ENCODE measurements around the gene LMAN1L.
A peak's percentile ranks its signal among the peaks of the same experiment; 100 is the strongest.

Gene LMAN1L

GRCh38 chr15:74845208-74845568 is 32.6 kb downstream of the LMAN1L start:
- ChIA-PET CTCF (interaction anchor here (1.6 kb wide), 1 partner anchor 56 kb away, joined by 11 read pairs; no protein-coding TSS in a partner anchor), POLR2A (ENCODE audit: low non-redundant PET) (interaction anchor here (0.7 to 1.5 kb wide), 2 partner anchors 19 to 26 kb away, joined by 3 to 6 read pairs; no protein-coding TSS in a partner anchor)
- peak overlapping the region; percentile 81 for H3K27ac ChIP-seq
- DNase-seq (ENCODE audit: low spot score) = no peak
- TF ChIP-seq CTCF (conservative IDR thresholded peaks at IDR 0.05; ENCODE audit: low read depth) = no peak

- CTCF ChIA-PET = interaction anchor here (0.7 to 1.6 kb wide), 2 partner anchors 22 to 56 kb away, joined by 6 to 11 read pairs; no protein-coding TSS in a partner anchor
- POLR2A ChIA-PET (ENCODE audit: low non-redundant PET) = no interaction called here
- TF ChIP-seq CTCF (conservative IDR thresholded peaks at IDR 0.05; ENCODE audit: low read depth) = no peak
- DNase-seq (ENCODE audit: low spot score) = no peak
- H3K27ac ChIP-seq = peak overlapping the region; percentile 81
Measured at GRCh38 chr15:74845581-74845980, 32.9 kb downstream of the LMAN1L start.

GRCh38 chr15:74847432-74847831 is 34.8 kb downstream of the LMAN1L start:
- ChIA-PET CTCF (interaction anchor here (0.7 to 0.8 kb wide), 2 partner anchors 54 to 209 kb away, joined by 3 to 4 read pairs; no protein-coding TSS in a partner anchor), POLR2A (ENCODE audit: low non-redundant PET) (no interaction called here)
- peak overlapping the region; percentile 40 for H3K27ac ChIP-seq
- no peak for TF ChIP-seq CTCF (conservative IDR thresholded peaks at IDR 0.05; ENCODE audit: low read depth)
- no peak for DNase-seq (ENCODE audit: low spot score)

- no peak overlapping the region; the same call in 1 of the 2 replicates for H3K27ac ChIP-seq
- ChIA-PET CTCF (no interaction called here), POLR2A (ENCODE audit: low non-redundant PET) (no interaction called here)
- TF ChIP-seq CTCF (conservative IDR thresholded peaks at IDR 0.05; ENCODE audit: low read depth) = no peak
- no peak for DNase-seq (ENCODE audit: low spot score)
Measured at GRCh38 chr15:74850393-74850792, 37.8 kb downstream of the LMAN1L start.

GRCh38 chr15:74851960-74852359 is 39.3 kb downstream of the LMAN1L start:
- DNase-seq (ENCODE audit: low spot score) = no peak
- ChIA-PET POLR2A (ENCODE audit: low non-redundant PET) (no interaction called here), CTCF (interaction anchor here (1.5 kb wide), 1 partner anchor 35 kb away, joined by 3 read pairs; no protein-coding TSS in a partner anchor)
- no peak for TF ChIP-seq CTCF (conservative IDR thresholded peaks at IDR 0.05; ENCODE audit: low read depth)
- H3K27ac ChIP-seq = peak overlapping the region; percentile 12; the same call in 1 of the 2 replicates

- DNase-seq (ENCODE audit: low spot score) = no peak
- ChIA-PET POLR2A (ENCODE audit: low non-redundant PET) (interaction anchor here (0.5 kb wide), 1 partner anchor 919 kb away, joined by 3 read pairs; no protein-coding TSS in a partner anchor), CTCF (no interaction called here)
- peak overlapping the region; percentile 4; the same call in 1 of the 2 replicates for H3K27ac ChIP-seq
- TF ChIP-seq CTCF (conservative IDR thresholded peaks at IDR 0.05; ENCODE audit: low read depth) = no peak
Measured at GRCh38 chr15:74854453-74855022, 41.9 kb downstream of the LMAN1L start.

Data from RWPE1 (cell line).